Right atrium auricular region (tissue), 2 donors: ENCODE results near the gene PRELID3B. TPM values are rescaled to one million over a fixed set of nuclear protein-coding genes. Genes with fewer than 3 reads are reported as not detected.
"Not testable (repeated sequence)": the region's sequence is repeated elsewhere in the genome, so short reads cannot be mapped to it uniquely, and the experiment has no call there.

Experiments
- DNase-seq: peaks from one replicate; pipeline ENCODE4 v3.0.0-alpha.2; 2019; ENCODE audit warnings: low spot score
- H3K27ac ChIP-seq, 2 donors: fragments of 200-600 bp; sonication (generic); 1 replicate in 1 of 2; 2 replicates in 1 of 2; pipeline ENCODE4 v1.5.1; 2016 to 2019
- H3K27me3 ChIP-seq, 2 donors: fragments of 200-600 bp; sonication (generic); one replicate each; pipeline versions ENCODE4 v1.5.1 to v1.6.0; 2017 to 2019
- H3K36me3 ChIP-seq: fragments of 200-600 bp; sonication (generic); one replicate; pipeline ENCODE4 v1.5.1; 2016
- H3K4me1 ChIP-seq, 2 donors: fragments of 200-600 bp; sonication (generic); one replicate each; pipeline versions ENCODE4 v1.5.1 to v1.6.0; 2017 to 2019
- H3K4me3 ChIP-seq, 2 donors: fragments of 200-600 bp; sonication (generic); 1 replicate in 1 of 2; 2 replicates in 1 of 2; pipeline ENCODE4 v1.5.1; 2017 to 2019; ENCODE audit warnings: mild to moderate bottlenecking in 1 of 2, moderate library complexity in 1 of 2
- H3K9me3 ChIP-seq, 2 donors: fragments of 200-600 bp; sonication (generic); one replicate each; pipeline ENCODE4 v1.5.1; 2019
- total RNA-seq, 2 donors: library from RNA; depleted of rRNA; stranded (reverse); fragments of >200 nt; gene quantifications; one replicate each; pipeline ENCODE4 v1.1.0, GENCODE V29; 2016
- TF ChIP-seq, protein P1 (sequence below), 2 donors: fragments of 200-600 bp; sonication (generic); IDR thresholded peaks; one replicate each; pipeline ENCODE4 v1.5.1; 2019; ENCODE audit warnings: antibody characterized with exemption in 2 of 2

Gene PRELID3B
- total RNA-seq, 2 donors from 2014 or later: 34.6 to 35.2 TPM

DNA sequence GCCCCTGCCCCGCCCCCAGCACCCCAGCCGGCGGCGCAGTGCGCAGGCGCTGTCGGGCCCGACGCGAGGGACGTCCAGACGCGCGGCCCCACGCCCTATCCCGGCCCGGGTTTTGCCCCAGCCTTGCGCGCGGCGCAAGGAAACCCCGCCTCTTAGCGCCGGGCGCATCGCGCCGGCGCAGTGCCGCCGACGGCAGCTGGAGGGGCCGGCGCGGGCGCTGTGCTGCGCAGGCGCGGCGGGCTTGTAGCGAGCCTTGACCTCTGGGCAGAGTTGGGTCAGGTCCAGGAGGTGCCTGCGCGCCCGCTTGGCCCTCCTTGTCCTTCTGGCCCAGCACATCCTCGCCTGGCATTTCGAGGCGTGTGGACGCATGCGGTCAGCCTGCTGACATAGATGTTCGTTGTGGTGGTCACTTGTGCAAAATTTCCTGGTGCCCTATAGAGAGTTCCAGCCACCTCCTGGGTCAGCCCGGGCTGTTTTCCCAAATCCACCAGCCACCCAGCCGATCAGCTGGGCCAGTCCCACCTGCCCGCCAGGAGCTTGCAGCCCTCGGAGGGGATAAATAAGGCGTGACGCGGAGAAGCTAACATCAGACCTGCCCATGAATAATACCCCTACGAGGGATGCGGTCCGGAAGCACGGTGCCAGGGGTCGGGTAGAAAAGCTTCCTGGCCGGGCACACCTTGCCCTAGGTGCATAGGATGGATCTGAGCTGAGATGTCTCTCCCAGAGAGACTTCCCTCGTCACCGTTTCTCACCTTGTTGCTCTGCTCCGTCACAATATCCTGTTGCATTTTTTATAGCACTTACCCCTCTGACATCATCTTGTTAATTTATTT, 428 bp upstream of the PRELID3B start:
- H3K36me3 ChIP-seq: peaks cover 3% of the 10 kb centered on the region
- no peaks in the 10 kb centered on the region for H3K9me3 ChIP-seq
- H3K27me3 ChIP-seq: no peaks in the 10 kb centered on the region
- peak; percentile 89 for DNase-seq
- H3K4me3 ChIP-seq: peak overlapping the region; percentile 89 to 90
- peak overlapping the region; percentile 89 to 93 for H3K27ac ChIP-seq
- peaks cover 0 to 28% of the 10 kb centered on the region in 2 donors for H3K4me1 ChIP-seq
- TF ChIP-seq, protein P1, sequence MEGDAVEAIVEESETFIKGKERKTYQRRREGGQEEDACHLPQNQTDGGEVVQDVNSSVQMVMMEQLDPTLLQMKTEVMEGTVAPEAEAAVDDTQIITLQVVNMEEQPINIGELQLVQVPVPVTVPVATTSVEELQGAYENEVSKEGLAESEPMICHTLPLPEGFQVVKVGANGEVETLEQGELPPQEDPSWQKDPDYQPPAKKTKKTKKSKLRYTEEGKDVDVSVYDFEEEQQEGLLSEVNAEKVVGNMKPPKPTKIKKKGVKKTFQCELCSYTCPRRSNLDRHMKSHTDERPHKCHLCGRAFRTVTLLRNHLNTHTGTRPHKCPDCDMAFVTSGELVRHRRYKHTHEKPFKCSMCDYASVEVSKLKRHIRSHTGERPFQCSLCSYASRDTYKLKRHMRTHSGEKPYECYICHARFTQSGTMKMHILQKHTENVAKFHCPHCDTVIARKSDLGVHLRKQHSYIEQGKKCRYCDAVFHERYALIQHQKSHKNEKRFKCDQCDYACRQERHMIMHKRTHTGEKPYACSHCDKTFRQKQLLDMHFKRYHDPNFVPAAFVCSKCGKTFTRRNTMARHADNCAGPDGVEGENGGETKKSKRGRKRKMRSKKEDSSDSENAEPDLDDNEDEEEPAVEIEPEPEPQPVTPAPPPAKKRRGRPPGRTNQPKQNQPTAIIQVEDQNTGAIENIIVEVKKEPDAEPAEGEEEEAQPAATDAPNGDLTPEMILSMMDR (IDR thresholded peaks at IDR 0.05): no peak

DNA sequence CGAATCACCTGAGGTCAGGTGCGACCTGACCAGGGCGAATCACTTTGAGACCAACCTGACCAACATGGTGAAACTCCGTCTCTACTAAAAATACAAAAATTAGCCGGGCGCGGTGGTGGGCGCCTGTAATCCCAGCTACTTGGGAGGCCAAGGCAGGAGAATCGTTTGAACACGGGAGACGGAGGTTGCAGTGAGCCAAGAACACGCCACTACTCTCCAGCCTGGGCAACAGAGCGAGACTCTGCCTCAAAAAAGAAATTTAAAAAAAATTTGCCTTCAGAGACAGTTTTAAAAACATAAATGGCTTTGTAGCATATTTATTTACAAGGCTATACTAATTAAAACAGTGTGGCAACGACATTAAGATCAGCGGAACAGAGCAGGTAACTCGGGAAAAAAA, 1.1 kb downstream of the PRELID3B start:
- DNase-seq, H3K27me3 ChIP-seq, H3K9me3 ChIP-seq: not testable (repeated sequence)
- peaks cover 0 to 28% of the 10 kb centered on the region in 2 donors for H3K4me1 ChIP-seq
- peaks cover 17% of the 10 kb centered on the region for H3K36me3 ChIP-seq
- peak overlapping the region; percentile 89 to 90 for H3K4me3 ChIP-seq
- H3K27ac ChIP-seq: peak overlapping the region; percentile 89 to 93

DNA sequence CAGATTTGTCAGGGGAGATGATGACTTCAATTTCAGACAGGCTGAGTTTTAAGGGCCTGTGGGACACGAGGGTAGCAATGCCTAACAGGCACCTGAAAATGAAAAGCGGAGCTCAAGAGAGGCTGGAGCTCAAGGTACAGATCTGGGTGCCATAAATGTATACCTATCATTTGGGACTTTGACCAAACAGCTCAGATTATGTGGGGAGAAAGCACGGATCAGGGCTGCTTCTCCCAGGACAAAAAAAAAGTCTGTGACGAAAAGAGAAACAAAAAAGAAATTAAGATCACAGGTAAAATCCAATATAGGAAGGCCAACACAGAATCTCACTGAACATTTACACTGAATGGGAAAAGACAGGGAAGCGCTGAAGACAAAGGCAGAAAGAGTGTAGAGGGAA, 1.9 kb downstream of the PRELID3B start:
- Histone ChIP-seq H3K27ac (no peak overlapping the region), H3K27me3 (no peaks in the 10 kb centered on the region), H3K4me1 (peaks cover 0 to 28% of the 10 kb centered on the region in 2 donors), H3K36me3 (peaks cover 25% of the 10 kb centered on the region), H3K4me3 (no peak overlapping the region), H3K9me3 (no peaks in the 10 kb centered on the region)
- DNase-seq: no peak
- TF ChIP-seq, protein P1 (IDR thresholded peaks at IDR 0.05): no peak

DNA sequence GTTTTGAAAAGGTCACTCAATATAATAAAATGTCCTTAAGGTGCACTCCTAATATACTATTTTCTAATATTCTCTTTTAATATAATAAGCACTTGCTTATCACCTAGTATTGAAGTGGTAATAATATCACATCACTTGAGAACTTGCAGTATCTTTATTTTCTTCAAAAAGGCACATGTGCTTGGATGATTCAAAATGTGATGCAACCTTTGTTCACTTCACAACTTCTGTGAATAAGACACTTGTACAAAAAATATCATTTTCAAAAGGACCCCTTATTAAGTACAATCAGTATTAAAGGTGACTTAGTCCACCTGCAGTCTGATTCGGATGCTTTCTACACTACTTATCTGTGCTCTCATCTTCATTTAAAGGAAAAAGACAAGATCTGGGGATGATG, 3.4 kb downstream of the PRELID3B start:
- peaks cover 33% of the 10 kb centered on the region for H3K36me3 ChIP-seq
- DNase-seq: no peak
- TF ChIP-seq, protein P1 (IDR thresholded peaks at IDR 0.05): no peak

DNA sequence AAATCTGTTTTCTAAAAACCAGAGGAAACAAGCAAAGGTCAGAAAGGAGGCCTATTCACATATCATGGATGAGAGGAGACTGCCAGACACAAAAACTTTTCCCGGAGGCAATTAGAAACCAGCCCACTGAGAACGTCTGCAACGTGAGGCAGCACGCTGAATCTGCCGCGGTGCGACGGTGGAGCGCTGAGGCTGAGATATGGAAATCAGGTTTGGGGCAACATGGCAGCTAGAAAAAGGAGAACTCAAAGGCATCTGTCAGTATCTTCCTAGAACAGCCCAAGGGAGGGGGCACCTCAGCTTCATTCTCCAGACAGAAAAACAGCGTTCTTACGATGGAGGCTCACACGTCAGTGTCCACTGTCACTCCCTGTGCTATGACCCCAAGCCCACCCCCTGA, 5.2 kb downstream of the PRELID3B start:
- H3K27me3 ChIP-seq: no peaks in the 10 kb centered on the region
- DNase-seq: no peak
- H3K36me3 ChIP-seq: peaks cover 33% of the 10 kb centered on the region
- no peak overlapping the region for H3K4me3 ChIP-seq
- no peak overlapping the region for H3K27ac ChIP-seq
- TF ChIP-seq, protein P1 (IDR thresholded peaks at IDR 0.05): no peak
- no peaks in the 10 kb centered on the region for H3K9me3 ChIP-seq
- H3K4me1 ChIP-seq: peaks cover 0 to 24% of the 10 kb centered on the region in 2 donors

More for the DNA sequence above, 3.4 kb downstream of the PRELID3B start:
- Histone ChIP-seq H3K27me3 (no peaks in the 10 kb centered on the region), H3K9me3 (no peaks in the 10 kb centered on the region), H3K4me3 (no peak overlapping the region), H3K27ac (no peak overlapping the region), H3K4me1 (peaks cover 0 to 28% of the 10 kb centered on the region in 2 donors)

DNA sequence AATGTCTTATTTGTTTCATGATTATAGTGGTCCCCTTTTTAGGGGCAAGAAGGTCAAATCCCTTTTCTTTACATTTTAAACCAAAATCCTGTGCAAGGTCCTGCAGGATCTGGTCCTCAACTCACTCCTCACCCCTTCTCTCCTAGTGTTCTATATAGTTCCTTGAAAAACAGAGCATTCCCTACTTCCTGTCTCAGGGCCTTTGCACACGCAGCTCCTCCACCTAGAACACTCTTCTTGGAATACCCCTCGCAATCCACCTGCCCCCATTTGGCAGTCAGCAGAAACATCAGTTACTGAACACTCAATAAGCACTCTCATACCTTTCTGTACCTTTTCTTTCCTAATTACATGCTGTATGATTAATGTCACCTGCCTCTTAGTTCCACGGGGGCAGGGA, 7.2 kb downstream of the PRELID3B start:
- no peaks in the 10 kb centered on the region for H3K9me3 ChIP-seq
- H3K27ac ChIP-seq: no peak overlapping the region
- TF ChIP-seq, protein P1 (IDR thresholded peaks at IDR 0.05): no peak
- peaks cover 0 to 21% of the 10 kb centered on the region in 2 donors for H3K4me1 ChIP-seq
- no peaks in the 10 kb centered on the region for H3K27me3 ChIP-seq
- H3K4me3 ChIP-seq: no peak overlapping the region
- no peak for DNase-seq
- peaks cover 33% of the 10 kb centered on the region for H3K36me3 ChIP-seq
